ENCODE data around the gene ATRIP.

ATRIP gene

GRCh38 chr3:48410205-48411040 is 36.1 kb upstream of the ATRIP start:
- DNase-seq (ENCODE audit: low read depth), result no peak

- DNase-seq (ENCODE audit: low read depth), result no peak
Observed at GRCh38 chr3:48411041-48411588, 35.4 kb upstream of the ATRIP start.

- no peak for DNase-seq (ENCODE audit: low read depth)
Observed at GRCh38 chr3:48411606-48412374, 34.7 kb upstream of the ATRIP start.

- no peak for DNase-seq (ENCODE audit: low read depth)
Observed at GRCh38 chr3:48412375-48413001, 34.0 kb upstream of the ATRIP start.

GRCh38 chr3:48413086-48413485 is 33.5 kb upstream of the ATRIP start:
- no peak for DNase-seq (ENCODE audit: low read depth)

GRCh38 chr3:48413611-48414010 is 32.9 kb upstream of the ATRIP start:
- DNase-seq (ENCODE audit: low read depth), result no peak

- no peak for DNase-seq (ENCODE audit: low read depth)
Observed at GRCh38 chr3:48414376-48415250, 31.9 kb upstream of the ATRIP start.

GRCh38 chr3:48415251-48415953 is 31.1 kb upstream of the ATRIP start:
- DNase-seq (ENCODE audit: low read depth), result no peak

GRCh38 chr3:48416091-48416505 is 30.4 kb upstream of the ATRIP start:
- no peak for DNase-seq (ENCODE audit: low read depth)

- DNase-seq (ENCODE audit: low read depth), result no peak
Observed at GRCh38 chr3:48416546-48416945, 30.0 kb upstream of the ATRIP start.

GRCh38 chr3:48417529-48418108 is 28.9 kb upstream of the ATRIP start:
- no peak for DNase-seq (ENCODE audit: low read depth)

- DNase-seq (ENCODE audit: low read depth), result no peak
Observed at GRCh38 chr3:48418140-48418539, 28.4 kb upstream of the ATRIP start.

- DNase-seq (ENCODE audit: low read depth), result no peak
Observed at GRCh38 chr3:48418651-48419050, 27.9 kb upstream of the ATRIP start.

- DNase-seq (ENCODE audit: low read depth), result no peak
Observed at GRCh38 chr3:48419149-48419548, 27.4 kb upstream of the ATRIP start.

GRCh38 chr3:48419597-48419996 is 26.9 kb upstream of the ATRIP start:
- DNase-seq (ENCODE audit: low read depth), result no peak

- no peak for DNase-seq (ENCODE audit: low read depth)
Observed at GRCh38 chr3:48420561-48420960, 26.0 kb upstream of the ATRIP start.

GRCh38 chr3:48422272-48422671 is 24.3 kb upstream of the ATRIP start:
- DNase-seq (ENCODE audit: low read depth), result no peak

- no peak for DNase-seq (ENCODE audit: low read depth)
Observed at GRCh38 chr3:48422681-48423080, 23.9 kb upstream of the ATRIP start.

GRCh38 chr3:48423241-48423882 is 23.2 kb upstream of the ATRIP start:
- DNase-seq (ENCODE audit: low read depth), result no peak
